Gastrocnemius medialis (tissue), 4 donors: ENCODE measurements around the gene INPP5F.

Experiments
- CTCF ChIP-seq, 5 experiments: fragments of 450-650 bp in 3 of 5; fragments of 200-600 bp in 2 of 5; sonication (generic) in 2 of 5; IDR thresholded peaks in 4 of 5; conservative IDR thresholded peaks in 1 of 5; 1 replicate in 4 of 5; 2 replicates in 1 of 5; pipeline ENCODE4 v1.5.1; 2016 to 2019; ENCODE audit warnings: antibody characterized with exemption in 5 of 5, mild to moderate bottlenecking in 3 of 5, moderate library complexity in 3 of 5
- POLR2A ChIP-seq, 2 donors: fragments of 450-650 bp; IDR thresholded peaks; one replicate each; pipeline ENCODE4 v1.6.1; 2017; ENCODE audit warnings: antibody characterized with exemption in 2 of 2, mild to moderate bottlenecking in 2 of 2, moderate library complexity in 2 of 2

- no peak for TF ChIP-seq POLR2A (IDR thresholded peaks at IDR 0.05)
- TF ChIP-seq CTCF (IDR thresholded peaks at IDR 0.05 in 4 of 5, conservative IDR thresholded peaks at IDR 0.05 in 1 of 5) = no peak
Measured at GRCh38 chr10:119768455-119769094, 42.7 kb downstream of the INPP5F start.
